SK-N-SH (cell line): ENCODE results near the gene VEZF1.

Source experiments
- CHD2 ChIP-seq: fragments of 150-350 bp; IDR thresholded peaks from 2 replicates; pipeline ENCODE4 v1.6.1; 2018; ENCODE audit warnings: low read length; ENCODE audit not compliant: partially characterized antibody
- POLR2AphosphoS5 ChIP-seq: IDR thresholded peaks from 2 replicates; pipeline ENCODE4 v1.6.1; 2012; ENCODE audit warnings: low read depth, low read length
- TF ChIP-seq, protein P1 (sequence below): fragments of 200-600 bp; sonication (generic); IDR thresholded peaks from 2 replicates; pipeline ENCODE4 v1.6.1; 2017; ENCODE audit warnings: antibody characterized with exemption, mild to moderate bottlenecking, moderate library complexity
- TF ChIP-seq, protein P2 (sequence below): IDR thresholded peaks from 2 replicates; pipeline ENCODE4 v1.4.0; 2012; ENCODE audit warnings: low read depth

DNA sequence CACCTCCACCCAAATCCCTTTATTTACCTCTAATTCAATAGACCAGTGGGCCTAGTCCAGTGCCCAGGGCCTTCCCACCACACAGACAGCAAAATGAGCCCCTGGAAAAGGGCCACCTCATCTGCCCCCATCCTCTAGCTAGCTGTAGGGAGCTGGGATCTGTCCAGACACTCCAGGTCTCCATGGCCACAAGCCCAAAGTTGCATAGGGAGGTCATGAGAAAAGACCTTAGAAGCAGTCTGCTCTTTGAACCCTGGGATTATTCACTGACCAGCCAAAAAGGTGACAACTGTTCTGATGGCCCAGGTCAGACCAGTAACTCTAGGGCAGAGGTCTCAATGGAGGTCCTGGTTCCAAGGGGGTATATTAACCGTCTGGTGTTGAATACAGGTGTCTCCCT lies 34.8 kb downstream of the VEZF1 start:
- TF ChIP-seq POLR2AphosphoS5 (no peak), CHD2 (no peak)
- TF ChIP-seq, protein P1, sequence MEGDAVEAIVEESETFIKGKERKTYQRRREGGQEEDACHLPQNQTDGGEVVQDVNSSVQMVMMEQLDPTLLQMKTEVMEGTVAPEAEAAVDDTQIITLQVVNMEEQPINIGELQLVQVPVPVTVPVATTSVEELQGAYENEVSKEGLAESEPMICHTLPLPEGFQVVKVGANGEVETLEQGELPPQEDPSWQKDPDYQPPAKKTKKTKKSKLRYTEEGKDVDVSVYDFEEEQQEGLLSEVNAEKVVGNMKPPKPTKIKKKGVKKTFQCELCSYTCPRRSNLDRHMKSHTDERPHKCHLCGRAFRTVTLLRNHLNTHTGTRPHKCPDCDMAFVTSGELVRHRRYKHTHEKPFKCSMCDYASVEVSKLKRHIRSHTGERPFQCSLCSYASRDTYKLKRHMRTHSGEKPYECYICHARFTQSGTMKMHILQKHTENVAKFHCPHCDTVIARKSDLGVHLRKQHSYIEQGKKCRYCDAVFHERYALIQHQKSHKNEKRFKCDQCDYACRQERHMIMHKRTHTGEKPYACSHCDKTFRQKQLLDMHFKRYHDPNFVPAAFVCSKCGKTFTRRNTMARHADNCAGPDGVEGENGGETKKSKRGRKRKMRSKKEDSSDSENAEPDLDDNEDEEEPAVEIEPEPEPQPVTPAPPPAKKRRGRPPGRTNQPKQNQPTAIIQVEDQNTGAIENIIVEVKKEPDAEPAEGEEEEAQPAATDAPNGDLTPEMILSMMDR = no peak
- TF ChIP-seq, protein P2, sequence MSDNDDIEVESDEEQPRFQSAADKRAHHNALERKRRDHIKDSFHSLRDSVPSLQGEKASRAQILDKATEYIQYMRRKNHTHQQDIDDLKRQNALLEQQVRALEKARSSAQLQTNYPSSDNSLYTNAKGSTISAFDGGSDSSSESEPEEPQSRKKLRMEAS = no peak
